GM18508 (cell line): ENCODE measurements around the gene HERPUD2.
"Not testable (repeated sequence)": the region's sequence is repeated elsewhere in the genome, so short reads cannot be mapped to it uniquely, and the experiment has no call there.

Experiments used
- ATAC-seq: cut with Tn5 transposase; IDR thresholded peaks from one replicate; pipeline ENCODE4 v1.9.1; 2021; ENCODE audit warnings: moderate number of reproducible peaks; ENCODE audit not compliant: insufficient read depth, unreplicated experiment

Gene HERPUD2

DNA sequence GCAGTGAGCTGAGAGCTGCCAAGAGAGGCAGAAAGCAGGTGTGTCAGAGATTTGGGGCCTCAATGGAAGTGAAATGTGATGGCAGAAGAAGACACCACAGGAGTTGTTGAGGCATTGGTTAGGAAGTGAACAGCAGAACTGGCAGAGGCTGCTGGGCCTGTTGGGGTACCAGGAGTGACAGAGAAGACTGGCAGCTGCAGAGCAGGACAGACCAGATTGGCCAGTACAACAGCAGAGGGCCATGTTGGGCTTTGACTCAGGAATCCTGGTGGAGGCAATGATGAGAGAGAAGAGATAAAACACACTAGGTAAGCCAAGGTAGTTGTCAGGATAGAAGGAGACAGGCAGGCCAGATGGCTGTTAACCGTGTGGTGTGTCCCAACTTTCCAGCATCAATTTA, 19.9 kb upstream of the HERPUD2 start:
- ATAC-seq = no peak

DNA sequence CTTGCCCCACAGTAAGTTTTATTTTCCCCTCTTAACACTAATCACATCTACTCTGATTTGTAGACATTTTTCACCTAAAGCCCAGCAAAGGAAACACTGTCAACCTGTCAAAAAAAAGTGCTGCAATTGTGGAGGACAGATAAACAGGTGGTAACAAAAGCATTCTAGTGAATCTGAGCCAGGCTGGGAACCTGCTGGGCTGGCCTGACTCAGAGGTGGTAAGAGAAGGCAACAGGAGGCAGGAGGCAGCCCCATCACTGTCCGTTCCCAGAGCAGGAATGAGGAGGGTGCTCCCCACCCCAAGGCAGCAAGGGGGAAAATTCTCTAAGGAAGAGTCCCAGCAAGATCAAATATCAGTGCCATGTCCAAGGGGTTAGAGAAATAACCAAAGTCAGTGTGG, 19.5 kb upstream of the HERPUD2 start:
- no peak for ATAC-seq

DNA sequence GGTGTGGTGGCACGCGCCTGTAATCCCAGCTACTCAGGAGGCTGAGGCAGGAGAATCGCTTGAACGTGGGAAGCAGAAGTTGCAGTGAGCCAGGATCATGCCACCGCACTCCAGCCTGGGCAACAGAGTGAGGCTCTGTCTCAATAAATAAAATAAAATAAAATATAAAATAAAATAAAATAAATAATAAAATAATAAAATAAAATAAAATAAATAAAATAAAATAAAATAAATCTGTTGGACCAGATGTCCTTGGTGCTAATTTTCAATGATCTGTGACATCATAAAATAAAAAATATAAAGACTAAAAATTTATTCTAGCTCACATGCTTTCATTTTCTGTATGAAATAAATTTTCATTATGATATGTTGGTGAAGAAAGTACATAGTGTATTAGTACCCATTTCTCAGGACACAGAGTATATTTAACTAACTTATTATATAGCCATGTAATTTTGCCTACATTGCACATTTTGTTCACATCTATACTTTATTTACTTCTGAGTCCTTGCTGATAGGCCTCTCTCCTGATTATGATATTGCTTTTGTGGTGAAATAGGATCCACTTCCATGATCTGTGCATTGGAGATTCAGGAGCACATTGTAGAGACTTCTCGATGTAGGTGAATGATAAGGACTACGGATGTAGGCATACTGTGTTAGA, 17.8 kb upstream of the HERPUD2 start:
- no peak for ATAC-seq

DNA sequence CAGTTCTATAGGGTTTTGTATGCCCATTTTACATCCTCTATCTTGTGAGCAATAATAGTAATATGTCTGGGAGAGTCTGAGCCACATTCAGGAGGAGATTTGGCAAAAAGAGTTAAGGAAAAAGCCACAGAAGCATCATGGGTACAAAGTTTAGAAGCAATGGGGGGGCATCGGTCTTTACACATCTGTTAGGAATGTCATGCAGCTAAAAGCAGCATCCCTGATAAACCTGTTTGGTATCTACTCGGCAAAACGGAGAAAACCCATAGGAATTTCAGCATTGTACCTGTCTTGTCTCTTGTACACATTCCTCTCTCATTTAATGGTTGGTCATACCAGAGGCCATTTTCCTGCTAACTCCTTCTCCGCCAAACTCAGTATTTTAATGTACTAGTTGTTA, 12.5 kb upstream of the HERPUD2 start:
- ATAC-seq = no peak

DNA sequence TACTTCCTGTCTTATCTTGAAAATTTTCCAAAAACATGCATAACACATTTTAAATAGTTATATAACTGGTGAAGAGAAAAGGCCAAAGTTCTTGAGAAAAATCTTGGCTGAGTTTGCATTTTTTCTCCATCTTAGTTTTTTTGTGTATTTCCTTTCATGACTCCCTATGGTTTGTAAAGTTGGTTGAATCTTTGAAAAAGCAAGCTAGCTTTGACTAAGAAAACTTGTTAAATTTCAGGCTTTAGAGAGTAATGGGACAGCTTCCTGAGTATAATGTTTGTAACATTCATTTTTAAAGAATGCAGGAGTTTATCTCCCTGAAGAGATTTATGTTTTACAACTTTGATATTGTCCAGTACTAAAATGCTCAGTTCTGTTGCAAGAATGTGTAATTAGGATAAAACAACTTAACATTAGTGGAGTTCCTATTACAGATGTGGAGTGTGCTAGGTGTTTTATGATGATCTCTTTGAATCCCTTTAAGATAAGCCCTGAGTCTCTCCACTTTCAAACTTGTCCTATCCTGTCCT, 11.1 kb upstream of the HERPUD2 start:
- ATAC-seq = no peak

DNA sequence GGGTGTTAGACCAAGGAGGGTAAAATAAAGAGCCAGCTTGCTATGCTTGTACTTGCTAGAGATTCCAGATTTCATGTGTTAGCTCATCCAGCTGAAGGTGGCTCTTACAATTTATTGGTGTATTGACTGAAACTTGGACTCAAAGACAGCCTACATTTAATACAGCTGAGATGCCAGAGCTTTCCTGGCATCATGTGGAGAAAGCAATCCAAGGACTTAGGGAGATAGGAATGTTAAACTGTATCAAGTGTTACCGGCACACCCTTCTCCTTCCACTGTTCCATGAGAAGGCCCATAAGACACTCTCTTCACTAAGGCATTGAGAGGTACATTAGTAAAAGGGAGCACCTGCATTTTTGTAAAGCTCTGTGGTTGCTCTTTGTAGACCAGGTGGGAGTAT, 9.3 kb upstream of the HERPUD2 start:
- ATAC-seq = no peak

DNA sequence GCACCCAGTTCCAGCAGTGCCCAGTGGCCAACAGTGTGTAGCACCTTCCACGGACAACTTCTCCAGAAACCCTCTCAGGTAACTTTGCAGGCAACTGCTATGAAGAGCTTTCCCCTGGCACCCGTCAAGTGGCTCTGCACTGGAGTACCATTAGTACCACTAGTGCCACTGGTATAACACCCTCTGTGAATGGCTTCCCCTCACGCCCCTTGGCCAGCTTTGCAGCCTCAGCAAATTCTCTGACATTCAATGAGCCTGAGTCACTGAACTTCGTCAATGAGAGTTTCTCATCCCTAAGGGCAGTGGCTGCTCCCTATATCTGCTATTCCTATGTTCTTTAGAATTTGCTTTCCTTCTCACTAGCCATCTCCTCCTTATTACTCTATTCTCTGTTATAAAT, 7.6 kb upstream of the HERPUD2 start:
- no peak for ATAC-seq

DNA sequence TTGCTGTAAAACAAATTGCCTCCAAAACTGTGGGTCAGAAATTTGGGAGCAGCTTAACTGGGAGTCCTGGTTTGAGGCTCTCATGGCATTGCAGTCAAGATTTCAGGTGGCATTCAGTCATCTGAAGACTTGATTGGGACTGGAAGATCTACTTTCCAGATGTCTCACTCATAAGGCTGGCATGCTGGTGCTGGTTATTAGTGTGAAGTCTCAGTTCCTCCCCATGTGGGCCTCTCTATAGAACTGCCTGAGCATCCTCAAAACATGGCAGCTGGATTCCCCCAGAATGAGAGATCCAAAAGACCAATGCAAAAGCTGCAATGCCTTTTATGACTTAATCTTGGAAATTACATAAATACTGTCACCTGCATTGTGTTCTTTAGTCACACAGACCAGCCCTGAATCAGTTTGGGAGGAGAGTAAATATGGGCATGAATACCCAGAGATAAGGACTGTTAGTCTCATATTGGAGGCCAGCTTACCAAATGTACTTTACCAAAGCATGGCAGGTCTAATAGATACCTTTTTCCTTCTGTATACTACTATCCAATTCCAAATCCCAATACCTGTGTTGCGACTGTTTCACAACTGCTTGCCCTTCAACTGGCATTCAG, 6.5 kb upstream of the HERPUD2 start:
- peak; percentile 56 for ATAC-seq

DNA sequence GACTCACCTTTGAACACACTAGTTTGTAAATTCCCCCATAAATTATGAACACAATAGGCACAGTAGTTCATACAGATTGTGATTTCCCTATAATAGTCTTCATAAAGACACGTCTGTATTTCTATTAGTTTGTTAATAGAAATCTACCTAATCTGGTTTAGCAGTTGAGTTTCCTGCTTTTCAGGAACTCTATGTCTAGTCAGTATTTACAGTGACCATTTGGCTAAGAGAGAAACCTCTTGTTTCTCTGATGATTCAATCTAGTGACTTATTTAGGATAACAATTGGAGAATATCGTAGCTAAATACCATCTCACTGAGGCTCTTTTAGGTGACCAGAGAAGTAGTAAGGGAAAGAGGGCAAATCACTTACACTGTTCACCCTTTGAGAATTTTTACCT, 5.9 kb upstream of the HERPUD2 start:
- no peak for ATAC-seq

DNA sequence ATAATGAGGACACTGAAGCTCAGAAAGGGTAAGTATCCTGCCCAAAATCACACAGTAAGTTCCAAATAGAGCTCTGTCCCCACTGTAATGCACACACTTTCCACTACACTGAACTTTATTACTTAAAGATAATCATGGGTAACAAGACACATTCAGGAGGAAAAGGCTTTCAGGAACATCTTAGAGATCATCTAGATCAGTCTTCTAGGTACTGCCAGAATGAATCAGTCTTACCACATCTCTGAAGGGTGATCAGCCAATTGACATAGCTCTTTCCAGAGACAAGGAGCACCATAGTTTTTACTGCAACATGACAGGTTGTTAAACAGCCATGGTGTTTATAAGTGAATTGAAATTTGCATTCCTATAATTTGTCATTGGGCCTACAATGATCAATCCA, 5.4 kb upstream of the HERPUD2 start:
- no peak for ATAC-seq

DNA sequence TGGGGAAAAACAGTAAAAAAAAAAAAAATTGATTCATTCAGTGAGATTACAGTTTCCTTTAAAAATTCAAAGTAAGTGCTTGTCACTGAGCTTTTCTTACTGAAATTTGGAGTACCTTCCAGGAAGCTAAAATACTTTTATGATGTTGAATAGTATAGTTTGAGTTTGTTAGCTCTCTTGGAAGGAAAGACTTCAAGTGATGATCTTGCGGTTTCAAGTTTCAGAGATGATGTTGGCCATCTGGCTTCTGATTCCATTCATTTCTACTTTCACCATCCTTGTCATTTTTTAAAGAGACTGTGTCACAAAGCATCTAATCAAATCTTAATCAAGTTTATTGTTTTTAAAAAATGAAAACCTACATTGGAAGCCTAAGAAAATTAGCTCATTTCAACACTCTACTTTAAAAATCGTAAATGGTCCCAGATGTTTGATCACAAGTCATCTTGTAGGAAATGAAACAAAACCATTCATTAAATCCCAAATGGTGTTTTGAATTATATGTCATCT, 4.9 kb upstream of the HERPUD2 start:
- no peak for ATAC-seq

DNA sequence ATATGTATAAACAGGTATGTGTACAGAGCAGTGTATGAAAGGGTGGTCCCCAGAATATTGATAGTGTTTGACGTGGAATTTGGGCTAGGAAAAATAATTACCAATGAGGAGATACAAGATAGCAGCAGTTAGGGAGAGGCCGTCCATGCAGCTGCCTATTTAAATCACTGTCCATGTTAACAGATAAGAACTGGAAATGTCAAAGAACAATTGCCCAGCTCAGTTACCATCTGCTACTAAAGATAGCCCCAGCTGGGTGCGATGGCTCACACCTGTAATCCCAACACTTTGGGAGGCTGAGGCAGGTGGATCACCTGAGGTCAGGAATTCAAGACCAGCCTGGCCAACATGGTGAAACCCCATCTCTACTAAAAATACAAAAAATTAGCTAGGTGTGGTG, 3.4 kb upstream of the HERPUD2 start:
- ATAC-seq = not testable (repeated sequence)

DNA sequence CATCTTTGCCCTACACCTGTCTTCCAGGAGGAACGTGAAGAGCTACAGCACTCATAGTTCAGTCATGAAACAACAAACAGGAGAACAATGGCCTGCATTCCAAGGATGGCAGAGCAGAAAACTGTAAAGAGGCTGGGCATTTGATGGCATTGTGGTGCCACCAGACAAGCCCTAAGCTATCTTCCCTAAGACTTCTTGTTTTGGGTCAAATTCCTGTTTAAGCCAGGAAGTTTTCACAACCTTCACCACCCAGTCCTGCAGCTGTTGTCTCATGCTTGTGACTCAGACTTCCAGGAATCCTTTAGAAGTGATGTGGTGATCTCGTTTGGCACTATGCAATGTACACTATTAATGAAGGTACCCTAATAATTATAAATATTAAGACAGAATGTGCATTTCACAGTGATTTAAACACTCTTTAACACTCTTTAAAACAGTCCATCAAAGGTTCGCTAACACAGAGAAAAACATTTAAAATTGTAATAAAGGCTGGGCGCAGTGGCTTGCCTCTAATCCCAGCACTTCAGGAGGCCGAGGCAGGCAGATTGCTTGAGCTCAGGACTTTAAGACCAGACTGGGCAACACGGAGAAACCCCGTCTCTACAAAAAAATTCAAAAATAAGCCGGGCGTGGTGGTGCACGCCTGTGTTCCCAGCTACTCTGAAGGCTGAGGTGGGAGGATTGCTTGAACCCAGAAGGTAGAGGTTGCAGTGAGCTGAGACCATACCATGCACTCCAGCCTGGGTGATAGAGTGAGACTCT, 2.7 kb upstream of the HERPUD2 start:
- no peak for ATAC-seq

DNA sequence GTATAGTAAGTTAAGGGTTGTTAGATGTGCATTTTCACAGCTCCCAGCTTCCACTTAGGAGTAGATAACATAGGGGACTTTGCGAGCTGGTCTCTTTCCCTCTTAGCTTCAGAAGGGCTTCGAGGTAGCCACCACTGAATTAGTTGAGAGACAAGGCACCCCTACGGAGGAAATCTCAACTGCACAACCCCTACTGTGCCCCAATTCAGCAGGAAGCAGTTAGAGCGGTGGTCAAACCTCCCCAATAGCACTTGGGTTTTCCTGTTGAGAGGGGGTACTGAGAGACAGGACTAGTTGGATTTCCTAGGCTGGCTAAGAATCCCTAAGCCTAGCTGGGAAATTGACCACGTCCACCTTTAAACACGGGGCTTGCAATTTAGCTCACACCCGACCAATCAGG, 1.1 kb upstream of the HERPUD2 start:
- ATAC-seq = no peak

DNA sequence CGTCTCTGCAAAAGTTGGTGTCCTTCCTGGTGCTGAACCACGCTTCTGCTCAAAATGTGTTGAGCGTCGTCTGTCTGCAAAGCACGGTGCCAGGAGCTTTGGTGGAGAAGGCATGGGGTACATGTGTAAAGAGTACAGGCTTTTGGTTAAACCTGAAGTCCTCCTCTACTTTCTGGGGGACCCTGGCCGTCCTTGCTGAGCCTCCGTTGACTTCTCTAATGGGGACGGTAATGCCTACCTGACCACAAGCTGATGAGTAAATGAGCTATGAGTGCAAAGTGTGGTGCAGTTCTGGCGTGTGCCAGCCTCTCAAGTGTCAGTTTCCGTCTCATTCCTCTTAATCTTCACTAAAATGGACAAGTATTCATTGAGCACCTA, 527 bp upstream of the HERPUD2 start:
- no peak for ATAC-seq

DNA sequence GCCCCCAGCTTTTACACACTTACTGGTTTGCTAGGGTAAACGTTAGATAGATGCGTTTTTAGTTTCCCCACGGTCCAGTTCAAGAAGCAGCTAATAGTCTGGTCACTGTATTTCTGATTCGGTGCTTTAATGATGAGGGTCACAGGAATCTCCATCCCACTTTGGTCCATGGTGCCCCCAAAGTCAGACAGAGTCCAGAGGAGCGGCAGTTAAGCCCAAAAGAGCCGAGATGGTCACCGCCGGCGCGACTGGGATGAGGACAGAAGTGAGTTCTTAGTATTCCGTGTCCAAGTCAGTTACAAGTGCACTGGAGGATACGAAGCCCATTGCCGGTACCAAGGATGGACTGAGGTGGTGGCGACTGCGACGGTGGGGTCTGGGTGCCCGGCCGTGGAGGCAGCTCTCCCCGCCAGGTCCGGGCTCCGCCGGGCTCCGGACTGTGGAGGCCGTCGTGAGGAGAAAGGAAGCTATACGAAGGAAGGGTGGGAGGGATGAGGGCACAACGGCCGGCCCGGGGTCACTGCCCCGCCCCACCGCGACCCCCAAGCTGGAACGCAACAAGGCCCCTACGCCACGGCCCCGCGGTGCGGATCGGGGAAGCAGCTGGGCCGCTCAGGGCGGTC, 663 bp downstream of the HERPUD2 start:
- ATAC-seq = no peak

DNA sequence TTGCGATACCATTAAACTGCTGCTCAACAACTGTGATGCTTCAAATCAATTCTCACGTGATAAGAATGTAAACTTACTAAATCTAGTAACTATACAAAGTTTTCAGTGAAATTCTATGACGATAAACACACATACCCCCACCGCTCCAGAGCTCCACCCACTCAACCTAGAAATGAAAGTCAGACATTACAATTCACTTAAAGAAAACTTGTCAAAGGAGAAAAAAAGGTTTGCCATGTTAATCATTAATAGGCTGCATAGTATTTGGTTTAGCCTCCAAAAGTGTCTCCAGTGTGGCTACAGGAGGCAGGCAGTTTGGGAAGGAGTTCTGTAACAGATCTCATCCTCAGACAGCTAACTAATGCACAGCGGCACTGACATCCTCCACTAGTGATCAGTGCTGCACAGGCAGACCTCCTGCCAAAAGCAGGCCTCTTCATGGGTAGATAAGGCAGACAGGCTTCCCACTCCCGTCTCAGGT, 3.1 kb downstream of the HERPUD2 start:
- no peak for ATAC-seq

DNA sequence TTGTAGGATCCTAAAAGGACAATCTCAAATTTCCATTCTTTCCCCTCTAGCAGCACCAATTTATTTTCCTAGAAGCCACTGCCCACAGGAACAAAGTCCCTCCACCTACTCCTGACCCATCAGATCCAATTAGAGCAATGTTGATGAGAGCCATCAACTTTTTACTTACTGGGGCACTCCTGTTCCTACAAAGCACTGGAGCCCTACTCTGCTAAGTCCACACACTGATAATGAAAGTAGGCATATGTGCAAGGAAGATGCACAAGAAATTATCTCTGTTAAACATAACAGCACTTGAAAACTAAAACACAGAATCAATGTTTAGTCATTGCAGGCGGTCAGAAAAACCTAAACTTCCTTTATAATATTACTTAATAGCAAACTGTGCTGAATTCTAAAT, 3.6 kb downstream of the HERPUD2 start:
- ATAC-seq = no peak

DNA sequence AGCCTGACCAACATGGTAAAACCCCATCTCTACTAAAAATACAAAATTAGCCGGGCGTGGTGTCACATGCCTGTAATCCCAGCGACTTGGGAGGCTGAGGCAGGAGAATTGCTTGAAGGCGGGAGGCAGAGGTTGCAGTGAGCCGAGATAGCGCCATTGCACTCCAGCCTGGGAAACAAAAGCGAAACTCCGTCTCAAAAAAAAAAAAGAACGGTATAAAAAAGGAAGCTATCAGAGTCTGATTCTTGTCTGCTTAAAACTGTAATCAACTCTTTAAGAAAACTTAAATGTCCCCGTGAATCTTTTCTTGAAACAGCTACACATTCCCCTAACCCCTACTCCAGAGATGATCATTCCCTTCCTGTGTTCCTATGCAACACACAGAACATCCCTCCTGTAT, 4.3 kb downstream of the HERPUD2 start:
- not testable (repeated sequence) for ATAC-seq

DNA sequence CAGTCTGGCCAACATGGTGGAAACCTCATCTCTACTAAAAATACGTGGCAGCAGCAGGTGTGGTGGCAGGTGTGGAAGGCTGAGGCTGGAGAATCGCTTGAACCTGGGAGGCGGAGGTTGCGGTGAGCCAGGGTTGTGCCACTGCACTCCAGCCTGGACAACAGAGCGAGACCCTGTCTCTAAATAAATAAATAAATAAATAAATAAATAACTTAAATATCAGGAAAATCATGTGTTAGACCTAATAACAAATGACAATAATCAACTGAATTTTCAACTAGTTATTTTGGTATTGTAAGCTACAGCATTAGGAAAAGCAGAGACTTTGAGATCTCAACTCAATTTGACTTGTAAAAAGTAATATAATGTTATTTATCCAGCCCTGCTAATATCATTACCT, 9.2 kb downstream of the HERPUD2 start:
- ATAC-seq = no peak
